Measurements from ENCODE around the gene TMEM33. TPM values are rescaled to one million over a fixed set of nuclear protein-coding genes. Genes with fewer than 3 reads are reported as not detected.

Gene TMEM33
- total and polyA plus RNA-seq, 4 donors = 20.8 to 49.0 (median 31.7) TPM

- Histone ChIP-seq H3K27me3 (ENCODE audit: control insufficient read depth in 4 of 4, insufficient read depth in 4 of 4, low read length in 3 of 4) (no peaks in the 10 kb centered on the region), H3K27ac (ENCODE audit: low read depth in 1 of 2, low read length in 2 of 2) (no peak overlapping the region), H3K4me1 (ENCODE audit: control insufficient read depth in 4 of 4, insufficient read depth in 4 of 4, low read length in 3 of 4) (no peaks in the 10 kb centered on the region), H3K4me3 (ENCODE audit: low read depth in 1 of 3, low read length in 3 of 3) (no peak overlapping the region), H3K9ac (ENCODE audit: low read depth in 1 of 2, low read length in 2 of 2) (no peak overlapping the region), H3K9me3 (ENCODE audit: control insufficient read depth in 4 of 4, low read length in 3 of 4) (no peaks in the 10 kb centered on the region), H3K36me3 (ENCODE audit: control insufficient read depth in 4 of 4, insufficient read depth in 3 of 4, low read depth in 1 of 4, low read length in 3 of 4) (peaks cover 0 to 7% (median 0%) of the 10 kb centered on the region in 4 donors)
- no peak for TF ChIP-seq ATF3 (IDR thresholded peaks at IDR 0.05)
- DNase-seq (ENCODE audit: low spot score) = no peak
Observed at GRCh38 chr4:41999321-41999720, 64.1 kb downstream of the TMEM33 start.

- no peak overlapping the region for H3K4me3 ChIP-seq (ENCODE audit: low read depth in 1 of 3, low read length in 3 of 3)
- no peaks in the 10 kb centered on the region for H3K27me3 ChIP-seq (ENCODE audit: control insufficient read depth in 4 of 4, insufficient read depth in 4 of 4, low read length in 3 of 4)
- H3K9ac ChIP-seq (ENCODE audit: low read depth in 1 of 2, low read length in 2 of 2) = no peak overlapping the region
- H3K4me1 ChIP-seq (ENCODE audit: control insufficient read depth in 4 of 4, insufficient read depth in 4 of 4, low read length in 3 of 4) = no peaks in the 10 kb centered on the region
- 98% methylated on average over 3 of the region's 3 CpGs for WGBS
- no peak for DNase-seq (ENCODE audit: low spot score)
- no peak for TF ChIP-seq SP1 (IDR thresholded peaks at IDR 0.05)
- TF ChIP-seq RXRA (IDR thresholded peaks at IDR 0.05) = no peak
- TF ChIP-seq HNF4A (conservative IDR thresholded peaks at IDR 0.05) = no peak
- TF ChIP-seq RAD21 (IDR thresholded peaks at IDR 0.05) = no peak
- no peak for TF ChIP-seq TAF1 (conservative IDR thresholded peaks at IDR 0.05)
- TF ChIP-seq ATF3 (IDR thresholded peaks at IDR 0.05) = no peak
- TF ChIP-seq REST (IDR thresholded peaks at IDR 0.05) = no peak
- TF ChIP-seq GABPA (IDR thresholded peaks at IDR 0.05 in 1 of 2, conservative IDR thresholded peaks at IDR 0.05 in 1 of 2) = no peak
- TF ChIP-seq ZBTB33 (IDR thresholded peaks at IDR 0.05) = no peak
- TF ChIP-seq EGR1 (IDR thresholded peaks at IDR 0.05; ENCODE audit: low read depth in 2 of 2) = no peak
- TF ChIP-seq FOXA1 (IDR thresholded peaks at IDR 0.05) = no peak
- TF ChIP-seq YY1 (IDR thresholded peaks at IDR 0.05) = no peak
- no peak for TF ChIP-seq CTCF (IDR thresholded peaks at IDR 0.05; ENCODE audit: low read depth, low read length, missing input control)
- no peak for TF ChIP-seq HNF4G (IDR thresholded peaks at IDR 0.05)
- TF ChIP-seq MAX (IDR thresholded peaks at IDR 0.05) = no peak
- TF ChIP-seq FOXA2 (IDR thresholded peaks at IDR 0.05) = no peak
- TF ChIP-seq NR2F2 (IDR thresholded peaks at IDR 0.05) = no peak
- TF ChIP-seq JUND (IDR thresholded peaks at IDR 0.05) = no peak
- H3K9me3 ChIP-seq (ENCODE audit: control insufficient read depth in 4 of 4, low read length in 3 of 4) = no peaks in the 10 kb centered on the region
- H3K27ac ChIP-seq (ENCODE audit: low read depth in 1 of 2, low read length in 2 of 2) = no peak overlapping the region
- peaks cover 0 to 12% (median 4%) of the 10 kb centered on the region in 4 donors for H3K36me3 ChIP-seq (ENCODE audit: control insufficient read depth in 4 of 4, insufficient read depth in 3 of 4, low read depth in 1 of 4, low read length in 3 of 4)
Observed at GRCh38 chr4:42008011-42008786, 73.0 kb downstream of the TMEM33 start.
